IMR-90 (cell line): Measurements from ENCODE around the gene ITIH4. TPM values are rescaled to one million over a fixed set of nuclear protein-coding genes. Genes with fewer than 3 reads are reported as not detected.

Source experiments
- ATAC-seq: fragments of 200-7000 bp; cut with Tn5 transposase; 2 replicates; pipeline ENCODE4 v1.9.1; 2020; ENCODE audit warnings: low read depth, mild to moderate bottlenecking, moderate library complexity
- BruUV-seq: library from RNA; stranded (reverse); fragments of 400-500 nt; replicated peaks from 2 replicates; lab custom pipeline; 2021; lab: Mats Ljungman, UMichigan
- CTCF ChIA-PET: fragments of 300-600 bp; formaldehyde crosslinking; extraction: SDS; loops from one replicate; lab custom pipeline; 2021; ENCODE audit warnings: antibody characterized with exemption; lab: Yijun Ruan, JAX
- POLR2A ChIA-PET: fragments of 300-600 bp; sonication (Branson Sonifier 250); formaldehyde crosslinking; loops from one replicate; lab custom pipeline; 2022; ENCODE audit warnings: antibody characterized with exemption; ENCODE audit not compliant: unreplicated experiment; lab: Charles Lee
- DNase-seq: peaks from one replicate; pipeline ENCODE4 v3.0.0; 2013
- H2AFZ ChIP-seq: replicated peaks from 2 replicates; pipeline ENCODE3; 2013; ENCODE audit warnings: low read length, mild to moderate bottlenecking; ENCODE audit not compliant: poor library complexity
- H2AK5ac ChIP-seq: 2 replicates; pipeline ENCODE4 v1.6.1; 2013; ENCODE audit warnings: low read depth, low read length, inconsistent platforms
- H2AK9ac ChIP-seq: replicated peaks from 2 replicates; pipeline ENCODE3; 2013; ENCODE audit warnings: mild to moderate bottlenecking, low read depth, low read length, moderate library complexity; ENCODE audit not compliant: poor library complexity
- H2BK120ac ChIP-seq: 2 replicates; pipeline ENCODE4 v1.6.1; 2013; ENCODE audit warnings: low read depth, low read length, inconsistent platforms
- H2BK15ac ChIP-seq: 3 replicates; pipeline ENCODE4 v1.6.1; 2013; ENCODE audit warnings: low read depth, low read length, inconsistent platforms
- H2BK20ac ChIP-seq: 2 replicates; pipeline ENCODE4 v1.6.1; 2013; ENCODE audit warnings: low read depth, mild to moderate bottlenecking, inconsistent platforms, low read length, moderate library complexity
- H2BK5ac ChIP-seq: 2 replicates; pipeline ENCODE4 v1.6.1; 2013; ENCODE audit warnings: mild to moderate bottlenecking, low read depth, low read length, inconsistent platforms; ENCODE audit not compliant: poor library complexity, severe bottlenecking
- H3K14ac ChIP-seq: replicated peaks from 2 replicates; pipeline ENCODE4 v1.6.1; 2013; ENCODE audit warnings: low read depth, low read length, inconsistent platforms
- H3K18ac ChIP-seq: 2 replicates; pipeline ENCODE4 v1.6.1; 2013; ENCODE audit warnings: low read depth, low read length, control low read depth
- H3K23ac ChIP-seq: 2 replicates; pipeline ENCODE4 v1.6.1; 2013; ENCODE audit warnings: low read depth, low read length, inconsistent platforms
- H3K27ac ChIP-seq: 2 replicates; pipeline ENCODE4 v1.5.1; 2013; ENCODE audit warnings: mild to moderate bottlenecking, control low read depth, low read length; ENCODE audit not compliant: insufficient read depth
- H3K27me3 ChIP-seq: 2 replicates; pipeline ENCODE4 v1.6.1; 2013; ENCODE audit warnings: low read length; ENCODE audit not compliant: control insufficient read depth, insufficient read depth
- H3K36me3 ChIP-seq: 2 replicates; pipeline ENCODE4 v1.6.1; 2013; ENCODE audit warnings: low read length, mixed read lengths; ENCODE audit not compliant: control insufficient read depth, insufficient read depth
- H3K4ac ChIP-seq: 2 replicates; pipeline ENCODE4 v1.6.1; 2013; ENCODE audit warnings: low read depth, low read length, inconsistent platforms
- H3K4me1 ChIP-seq: 2 replicates; pipeline ENCODE4 v1.6.1; 2013; ENCODE audit warnings: low read length, mixed read lengths; ENCODE audit not compliant: control insufficient read depth, insufficient read depth
- H3K4me2 ChIP-seq: 2 replicates; pipeline ENCODE4 v1.6.1; 2013; ENCODE audit warnings: low read depth, mild to moderate bottlenecking, control low read depth, low read length, moderate library complexity
- H3K4me3 ChIP-seq: 2 replicates; pipeline ENCODE4 v1.5.1; 2013; ENCODE audit warnings: low read depth, mild to moderate bottlenecking, control low read depth, low read length, moderate library complexity; ENCODE audit not compliant: insufficient read depth
- H3K56ac ChIP-seq: 2 replicates; pipeline ENCODE4 v1.6.1; 2013; ENCODE audit warnings: low read length, inconsistent platforms; ENCODE audit not compliant: insufficient read depth; ENCODE audit errors: extremely low read depth
- H3K79me1 ChIP-seq, 2 experiments: 2 replicates each; pipeline ENCODE4 v1.6.1; 2013; ENCODE audit warnings: low read length in 2 of 2, inconsistent platforms in 1 of 2, low read depth in 1 of 2
- H3K9ac ChIP-seq: 2 replicates; pipeline ENCODE4 v1.6.1; 2013; ENCODE audit warnings: low read depth, low read length, control low read depth
- H3K9me1 ChIP-seq: 2 replicates; pipeline ENCODE4 v1.6.1; 2013; ENCODE audit warnings: low read length, inconsistent platforms; ENCODE audit not compliant: insufficient read depth
- H3K9me3 ChIP-seq: 2 replicates; pipeline ENCODE4 v1.6.1; 2013; ENCODE audit warnings: low read length; ENCODE audit not compliant: control insufficient read depth, insufficient read depth
- H4K20me1 ChIP-seq: 2 replicates; pipeline ENCODE4 v1.6.1; 2013; ENCODE audit warnings: low read length, inconsistent platforms; ENCODE audit not compliant: insufficient read depth
- H4K5ac ChIP-seq: 2 replicates; pipeline ENCODE4 v1.6.1; 2013; ENCODE audit warnings: mild to moderate bottlenecking, low read depth, low read length, control low read depth
- H4K8ac ChIP-seq, 2 experiments: 2 replicates each; pipeline ENCODE4 v1.6.1; 2013; ENCODE audit warnings: low read depth in 2 of 2, low read length in 2 of 2, control low read depth in 1 of 2, inconsistent platforms in 1 of 2
- H4K91ac ChIP-seq: 2 replicates; pipeline ENCODE4 v1.6.1; 2013; ENCODE audit warnings: low read depth, low read length, inconsistent platforms; ENCODE audit not compliant: insufficient read depth
- NFE2L2 ChIP-seq: fragments of 150-350 bp; IDR thresholded peaks from 2 replicates; pipeline ENCODE4 v1.6.1; 2016; ENCODE audit warnings: low read depth, mild to moderate bottlenecking, low read length
- WGBS, 2 experiments: methylation state at CpG; one replicate each; pipeline versions ENCODE4 v1.1.5 to v1.1.7; 2013; ENCODE audit warnings: missing lambda C conversion rate in 2 of 2; ENCODE audit not compliant: insufficient read length in 1 of 2; ENCODE audit errors: extremely low coverage in 2 of 2; 5-methylcytosine and 5-hydroxymethylcytosine counted together
- dilution Hi-C: fragments of 300-500 bp; cut with HindIII; formaldehyde crosslinking; loops from one replicate; pipeline ENCODE4 v1.14.3; 2018; ENCODE audit warnings: low sequenced_read_pairs; ENCODE audit not compliant: unreplicated experiment
- in situ Hi-C: fragments of 300-500 bp; cut with MboI; formaldehyde crosslinking; loops from 3 replicates; pipeline ENCODE4 v1.14.3; 2019; ENCODE audit warnings: low sequenced_read_pairs, inconsistent platforms, mixed read lengths
- intact Hi-C: fragments of 100-400 bp; cut with micrococcal nuclease; formaldehyde crosslinking; loops from 2 replicates; pipeline ENCODE4 v1.10.0; 2022
- polyA plus RNA-seq, 3 experiments: library from polyadenylated mRNA; depleted of rRNA; stranded (reverse); fragments of >200 nt; gene quantifications; 2 replicates each; pipeline ENCODE4 v1.2.3, GENCODE V29; 2012; ENCODE audit warnings: low replicate concordance in 1 of 3
- total RNA-seq: library from RNA; depleted of rRNA; stranded (reverse); fragments of >200 nt; gene quantifications from 2 replicates; pipeline ENCODE4 v1.2.3, GENCODE V29; 2012
- TF ChIP-seq, protein P1 (sequence below): conservative IDR thresholded peaks from 2 replicates; pipeline ENCODE4 v1.5.1; 2012; ENCODE audit warnings: mild to moderate bottlenecking, low read depth, low read length, improper control_type of control experiment

ITIH4 gene
- total and polyA plus RNA-seq, 2 of the 4 experiments (the other 2 are of a cell fraction) = 0.26 to 0.36 TPM

GRCh38 chr3:52798978-52799476, 31.4 kb downstream of the ITIH4 start:
- Histone ChIP-seq H3K18ac (no peak overlapping the region), H3K56ac (no peak overlapping the region), H3K9me1 (no peaks in the 10 kb centered on the region), H2BK15ac (no peak overlapping the region), H3K27me3 (no peaks in the 10 kb centered on the region), H3K23ac (no peak overlapping the region), H3K36me3 (no peaks in the 10 kb centered on the region), H2BK120ac (no peak overlapping the region), H2AFZ (no peak overlapping the region), H2BK5ac (no peak overlapping the region), H3K4me1 (peaks cover 5% of the 10 kb centered on the region; the same call in 1 of the 2 replicates), H2AK9ac (peak overlapping the region; percentile 58), H4K91ac (no peak overlapping the region), H4K5ac (no peak overlapping the region), H3K79me1 (no peaks in the 10 kb centered on the region), H3K9me3 (no peaks in the 10 kb centered on the region), H3K14ac (no peak overlapping the region), H3K4me2 (no peak overlapping the region), H3K9ac (no peak overlapping the region), H3K4me3 (no peak overlapping the region), H3K27ac (no peak overlapping the region), H3K4ac (no peak overlapping the region), H4K20me1 (no peaks in the 10 kb centered on the region), H2BK20ac (no peak overlapping the region), H4K8ac (no peak overlapping the region), H2AK5ac (no peak overlapping the region)
- TF ChIP-seq, protein P1, sequence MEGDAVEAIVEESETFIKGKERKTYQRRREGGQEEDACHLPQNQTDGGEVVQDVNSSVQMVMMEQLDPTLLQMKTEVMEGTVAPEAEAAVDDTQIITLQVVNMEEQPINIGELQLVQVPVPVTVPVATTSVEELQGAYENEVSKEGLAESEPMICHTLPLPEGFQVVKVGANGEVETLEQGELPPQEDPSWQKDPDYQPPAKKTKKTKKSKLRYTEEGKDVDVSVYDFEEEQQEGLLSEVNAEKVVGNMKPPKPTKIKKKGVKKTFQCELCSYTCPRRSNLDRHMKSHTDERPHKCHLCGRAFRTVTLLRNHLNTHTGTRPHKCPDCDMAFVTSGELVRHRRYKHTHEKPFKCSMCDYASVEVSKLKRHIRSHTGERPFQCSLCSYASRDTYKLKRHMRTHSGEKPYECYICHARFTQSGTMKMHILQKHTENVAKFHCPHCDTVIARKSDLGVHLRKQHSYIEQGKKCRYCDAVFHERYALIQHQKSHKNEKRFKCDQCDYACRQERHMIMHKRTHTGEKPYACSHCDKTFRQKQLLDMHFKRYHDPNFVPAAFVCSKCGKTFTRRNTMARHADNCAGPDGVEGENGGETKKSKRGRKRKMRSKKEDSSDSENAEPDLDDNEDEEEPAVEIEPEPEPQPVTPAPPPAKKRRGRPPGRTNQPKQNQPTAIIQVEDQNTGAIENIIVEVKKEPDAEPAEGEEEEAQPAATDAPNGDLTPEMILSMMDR = peak; percentile 23; the same call in 1 of the 2 replicates
- TF ChIP-seq NFE2L2 = no peak
- ChIA-PET CTCF (interaction anchor here (0.6 kb wide), 1 partner anchor 26 kb away, joined by 3 read pairs; no protein-coding TSS in a partner anchor), POLR2A (no interaction called here)
- DNase-seq (no peak), ATAC-seq (no peak)
- no TSS peak for BruUV-seq
- intact Hi-C loops = no loop called here
- dilution Hi-C loops = no loop called here
- 100% methylated on average over 2 of the region's 14 CpGs; no CpG with 5 or more reads in 1 of the 2 experiments for WGBS, 2 experiments
- in situ Hi-C loops = no loop called here
